Keratinocyte (primary cell): Measurements from ENCODE around the gene FAM13A.

Source experiments
- CTCF ChIP-seq, 3 experiments: IDR thresholded peaks in 1 of 3; conservative IDR thresholded peaks in 1 of 3; optimal IDR thresholded peaks in 1 of 3; 2 replicates in 2 of 3; 3 replicates in 1 of 3; pipeline versions ENCODE3 to v1.5.1; 2011; ENCODE audit warnings: low read length in 3 of 3, mild to moderate bottlenecking in 3 of 3, moderate library complexity in 2 of 3, control low read depth in 1 of 3, inconsistent platforms in 1 of 3; ENCODE audit not compliant: insufficient read depth in 2 of 3; ENCODE audit errors: extremely low read depth in 1 of 3
- EZH2 ChIP-seq: IDR thresholded peaks from one replicate; pipeline ENCODE4 v1.6.1; 2012; ENCODE audit warnings: inconsistent platforms, mild to moderate bottlenecking, low read length, moderate library complexity

- TF ChIP-seq CTCF (optimal IDR thresholded peaks at IDR 0.05 in 1 of 3, IDR thresholded peaks at IDR 0.05 in 1 of 3, conservative IDR thresholded peaks at IDR 0.05 in 1 of 3; ENCODE audit: extremely low read depth in 1 of 3, insufficient read depth in 2 of 3, low read length in 3 of 3) = no peak
- TF ChIP-seq EZH2 = no peak
Measured at GRCh38 chr4:88892646-88893045, 164.3 kb downstream of the FAM13A start.
